Breast epithelium (tissue), 3 donors: Measurements from ENCODE around the gene ZNF217.

ENCODE experiments used
- POLR2A ChIP-seq: fragments of 450-650 bp; IDR thresholded peaks from one replicate; pipeline ENCODE4 v1.6.1; 2016; ENCODE audit warnings: antibody characterized with exemption, mild to moderate bottlenecking, moderate library complexity
- TF ChIP-seq, protein P1 (sequence below), 3 donors: fragments of 450-650 bp; IDR thresholded peaks; one replicate each; pipeline ENCODE4 v1.5.1; 2016 to 2017; ENCODE audit warnings: antibody characterized with exemption in 3 of 3, mild to moderate bottlenecking in 3 of 3, moderate library complexity in 3 of 3

DNA sequence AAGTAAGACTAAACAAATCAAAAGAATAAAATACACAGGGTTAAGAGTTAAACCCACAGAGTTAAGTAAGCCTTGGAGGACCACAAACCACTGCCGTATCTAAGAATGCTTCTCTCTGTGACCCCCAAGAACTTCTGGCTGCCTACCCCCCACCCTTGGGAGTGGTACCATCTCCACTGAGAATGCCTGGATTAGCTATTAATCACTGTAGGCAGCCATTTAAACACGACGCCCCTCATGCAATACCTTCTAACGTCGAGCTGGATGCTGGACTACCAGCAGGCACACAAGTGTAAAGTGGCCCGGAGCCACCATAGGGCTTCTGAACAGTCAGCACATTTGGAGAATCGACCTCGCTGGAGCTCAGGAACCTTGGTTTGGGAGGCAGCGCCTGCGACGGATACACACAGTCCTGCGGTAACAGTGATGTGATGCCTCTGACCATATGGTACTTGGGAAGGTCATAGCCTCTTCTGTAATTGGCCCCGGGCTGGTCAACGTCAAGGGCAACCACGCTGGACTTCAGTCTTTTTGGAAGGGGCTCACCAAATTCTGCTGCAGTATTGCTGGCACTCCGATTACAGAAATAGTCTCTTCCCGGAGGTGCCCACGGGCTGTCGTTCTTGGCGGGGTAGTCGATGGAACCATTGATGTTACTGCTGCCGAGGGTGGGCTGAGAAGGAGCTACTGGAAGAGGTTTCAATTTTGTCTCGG, 18.0 kb downstream of the ZNF217 start:
- TF ChIP-seq, protein P1, sequence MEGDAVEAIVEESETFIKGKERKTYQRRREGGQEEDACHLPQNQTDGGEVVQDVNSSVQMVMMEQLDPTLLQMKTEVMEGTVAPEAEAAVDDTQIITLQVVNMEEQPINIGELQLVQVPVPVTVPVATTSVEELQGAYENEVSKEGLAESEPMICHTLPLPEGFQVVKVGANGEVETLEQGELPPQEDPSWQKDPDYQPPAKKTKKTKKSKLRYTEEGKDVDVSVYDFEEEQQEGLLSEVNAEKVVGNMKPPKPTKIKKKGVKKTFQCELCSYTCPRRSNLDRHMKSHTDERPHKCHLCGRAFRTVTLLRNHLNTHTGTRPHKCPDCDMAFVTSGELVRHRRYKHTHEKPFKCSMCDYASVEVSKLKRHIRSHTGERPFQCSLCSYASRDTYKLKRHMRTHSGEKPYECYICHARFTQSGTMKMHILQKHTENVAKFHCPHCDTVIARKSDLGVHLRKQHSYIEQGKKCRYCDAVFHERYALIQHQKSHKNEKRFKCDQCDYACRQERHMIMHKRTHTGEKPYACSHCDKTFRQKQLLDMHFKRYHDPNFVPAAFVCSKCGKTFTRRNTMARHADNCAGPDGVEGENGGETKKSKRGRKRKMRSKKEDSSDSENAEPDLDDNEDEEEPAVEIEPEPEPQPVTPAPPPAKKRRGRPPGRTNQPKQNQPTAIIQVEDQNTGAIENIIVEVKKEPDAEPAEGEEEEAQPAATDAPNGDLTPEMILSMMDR (IDR thresholded peaks at IDR 0.05) = no peak
- no peak for TF ChIP-seq POLR2A
